HG03159 (cell line): ENCODE data around the gene SLC16A8.

Source experiments
- ATAC-seq: cut with Tn5 transposase; IDR thresholded peaks from one replicate; pipeline ENCODE4 v1.9.1; 2021; ENCODE audit warnings: mild to moderate bottlenecking, moderate library complexity; ENCODE audit not compliant: unreplicated experiment

SLC16A8 gene

DNA sequence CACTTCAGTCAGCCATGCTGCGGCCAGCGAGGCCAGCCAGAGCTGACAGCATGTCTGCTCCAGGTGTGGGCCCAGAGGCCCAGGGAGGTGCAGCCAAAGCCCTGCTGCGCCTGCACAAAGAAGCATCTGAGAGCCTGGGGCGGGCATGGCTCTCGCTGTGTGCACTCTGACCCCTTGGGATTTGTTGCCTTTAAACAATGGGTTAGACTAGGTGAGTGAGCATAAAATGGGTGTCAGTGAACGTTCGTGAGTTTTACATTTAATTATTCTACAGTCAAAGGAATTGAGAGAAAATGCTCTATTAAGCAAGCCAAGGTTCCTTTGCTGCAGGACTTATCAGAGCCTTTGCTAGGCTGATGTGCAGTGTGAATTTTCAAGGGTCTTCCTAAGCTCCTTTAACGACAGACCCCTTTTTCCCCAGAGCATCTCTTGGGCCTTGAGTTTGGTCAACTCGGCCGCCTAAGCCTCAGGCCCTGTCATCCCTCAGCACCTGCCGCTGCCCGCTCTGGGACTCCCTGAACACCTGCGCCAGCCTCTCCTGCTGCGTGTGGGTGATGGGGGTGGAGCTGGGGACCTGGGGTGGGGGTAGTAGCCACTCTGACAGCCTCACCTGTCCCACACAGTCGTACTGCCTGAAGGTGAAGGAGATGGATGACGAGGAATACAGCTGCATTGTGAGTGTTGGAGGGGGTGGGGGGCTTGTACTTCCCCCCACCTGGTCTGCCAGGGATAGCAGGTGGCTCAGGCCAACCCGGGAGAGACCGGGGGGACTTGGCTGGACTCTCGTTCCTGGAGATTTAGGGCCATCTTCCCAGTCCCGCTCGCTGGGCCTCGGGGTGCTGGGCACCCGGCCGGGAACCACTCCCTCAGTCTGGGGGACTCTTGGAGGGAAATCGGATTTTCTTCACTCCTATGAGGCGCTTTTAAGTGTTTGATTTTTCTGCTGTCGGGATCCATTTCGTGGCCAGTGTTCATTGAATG lies 10.5 kb downstream of the SLC16A8 start:
- no peak for ATAC-seq

- ATAC-seq = no peak
Measured at GRCh38 chr22:38072322-38073149, 11.4 kb downstream of the SLC16A8 start.

DNA sequence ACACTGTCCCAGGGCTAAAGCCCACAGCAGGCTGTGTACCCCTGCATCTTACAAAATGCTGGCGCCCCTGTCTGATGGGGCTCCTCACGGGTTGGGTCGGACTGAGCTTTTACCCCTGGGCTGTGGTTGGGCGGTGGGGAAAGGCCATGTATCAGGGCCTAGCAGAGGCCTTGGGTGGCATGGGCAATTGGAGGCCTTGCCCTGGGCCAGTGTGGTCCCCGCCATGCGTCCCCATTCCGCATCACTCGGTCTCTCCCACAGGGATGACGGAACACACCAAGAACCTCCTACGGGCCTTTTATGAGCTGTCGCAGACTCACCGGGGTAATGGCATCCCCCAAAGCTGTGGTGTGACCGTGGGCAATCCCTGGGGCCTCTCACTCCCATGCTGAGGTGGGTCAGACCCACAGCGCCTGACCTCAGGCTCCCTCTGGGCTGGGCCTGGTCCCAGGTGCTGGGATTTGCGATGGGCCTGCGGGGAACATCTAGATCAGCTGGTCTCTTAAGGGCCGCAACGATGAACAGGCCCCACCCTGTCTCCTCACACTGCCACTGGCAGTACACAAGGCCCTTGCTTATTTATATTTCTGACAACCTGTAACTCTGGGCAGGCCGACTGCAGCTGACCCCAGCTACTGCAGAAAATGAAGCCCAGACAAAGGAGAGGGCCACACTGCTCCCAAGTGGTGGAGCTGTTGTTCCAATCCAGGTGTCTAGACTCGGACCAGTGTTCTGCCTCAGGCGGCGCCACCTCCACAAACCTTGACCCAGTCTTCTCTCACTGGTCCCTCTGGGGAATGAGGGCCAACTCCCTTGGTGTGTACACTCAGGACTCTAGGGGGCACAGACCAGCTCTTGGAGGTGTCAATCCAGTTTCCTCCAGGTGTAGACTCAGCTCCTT lies 12.3 kb downstream of the SLC16A8 start:
- no peak for ATAC-seq

DNA sequence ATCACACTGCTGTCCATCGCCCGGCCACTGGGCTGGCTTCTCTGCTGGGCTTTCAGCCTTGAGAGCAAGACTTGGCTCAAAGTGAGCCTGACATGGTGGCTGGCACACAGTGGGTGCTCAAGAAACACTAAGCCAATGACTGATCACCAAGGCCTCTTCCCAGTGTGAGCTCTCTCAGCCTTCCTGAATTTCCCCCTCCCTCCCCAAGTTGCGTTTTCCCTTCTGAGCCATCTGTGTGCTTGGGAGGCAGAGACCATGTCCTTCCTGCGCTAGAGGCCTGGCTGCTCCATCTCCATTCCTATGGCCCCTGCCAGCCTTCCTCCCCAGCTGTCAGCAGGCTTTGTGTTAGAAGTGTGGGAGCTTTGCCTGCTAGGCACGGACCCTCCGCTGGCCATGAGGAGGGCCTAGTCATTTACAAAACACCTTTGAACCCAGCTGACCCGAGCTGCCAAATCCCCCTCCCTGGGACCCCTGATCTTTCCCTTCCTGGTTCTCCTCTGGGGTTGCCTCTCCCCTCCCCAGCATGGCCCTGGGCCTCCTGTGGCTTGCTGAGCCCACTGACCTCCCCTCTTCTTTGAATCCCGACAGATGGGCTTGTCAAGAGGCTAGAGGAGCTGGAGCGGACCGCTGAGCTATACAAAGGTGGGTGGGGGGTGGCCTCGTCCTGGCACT lies 13.6 kb downstream of the SLC16A8 start:
- no peak for ATAC-seq

- ATAC-seq = no peak
Measured at GRCh38 chr22:38069372-38070249, 14.4 kb downstream of the SLC16A8 start.

DNA sequence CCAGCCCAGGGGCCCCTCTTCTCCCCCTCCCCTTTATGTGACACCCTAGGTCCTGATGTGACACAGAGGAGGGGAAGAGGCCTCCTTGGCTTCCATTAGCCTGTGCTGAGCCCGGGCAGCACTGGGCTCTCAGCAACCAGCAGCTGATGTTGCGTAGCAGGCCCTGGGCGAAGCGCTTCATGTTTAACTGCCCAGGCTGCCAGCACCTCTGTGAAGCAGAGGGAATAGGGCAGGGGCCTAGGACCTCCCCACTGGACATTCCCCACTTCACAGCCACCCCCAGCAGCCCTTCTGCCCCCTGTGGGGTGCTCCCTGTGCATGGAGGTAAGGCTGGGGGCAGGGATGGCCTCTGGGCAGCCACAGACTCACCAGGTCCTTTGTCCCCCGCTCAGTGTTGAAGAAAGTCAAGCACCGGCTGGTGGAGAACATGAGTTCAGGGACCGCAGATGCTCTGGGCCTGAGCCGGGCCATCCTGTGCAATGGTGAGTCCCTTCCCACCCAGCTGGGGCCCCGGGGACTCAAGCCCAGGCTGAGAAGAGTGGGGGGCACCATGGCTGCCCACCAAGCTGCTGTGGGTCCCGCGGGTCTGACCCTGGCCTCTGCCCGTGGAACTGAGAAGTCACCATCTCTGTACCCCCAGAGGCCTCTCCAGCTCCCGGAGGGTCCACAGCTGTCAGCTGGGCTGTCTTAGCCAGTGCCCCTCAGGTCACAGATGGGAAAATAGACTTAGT lies 15.2 kb downstream of the SLC16A8 start:
- ATAC-seq = no peak

DNA sequence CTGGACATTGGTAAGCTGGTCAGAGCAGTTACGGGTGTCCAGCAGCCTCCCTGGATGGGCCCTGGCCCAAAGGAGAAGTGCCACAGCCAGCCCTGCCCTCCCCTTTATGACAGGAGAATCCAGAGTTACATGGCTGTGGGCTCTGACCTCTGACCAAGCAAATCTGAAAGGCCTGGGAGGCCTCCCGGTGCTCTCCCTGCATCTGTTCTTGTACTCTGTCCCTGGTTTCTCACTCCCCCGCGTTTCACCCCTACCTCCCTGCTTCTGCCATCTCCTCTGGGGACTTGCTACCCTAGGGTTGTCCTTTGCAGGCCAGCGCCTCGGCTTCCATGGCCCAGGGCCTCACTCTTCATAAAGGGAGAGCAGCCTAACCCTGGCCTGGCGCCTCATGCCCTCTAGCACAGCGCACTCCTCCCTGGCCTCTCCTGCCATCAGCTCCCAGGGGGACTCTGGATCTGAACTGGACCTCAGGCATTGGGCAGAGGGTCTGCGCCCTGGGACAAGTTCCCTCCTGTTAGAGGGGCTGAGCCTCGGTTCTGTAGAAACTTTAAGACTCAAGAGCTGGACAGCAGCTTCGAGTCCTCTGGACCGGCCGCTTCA lies 16.1 kb downstream of the SLC16A8 start:
- no peak for ATAC-seq

DNA sequence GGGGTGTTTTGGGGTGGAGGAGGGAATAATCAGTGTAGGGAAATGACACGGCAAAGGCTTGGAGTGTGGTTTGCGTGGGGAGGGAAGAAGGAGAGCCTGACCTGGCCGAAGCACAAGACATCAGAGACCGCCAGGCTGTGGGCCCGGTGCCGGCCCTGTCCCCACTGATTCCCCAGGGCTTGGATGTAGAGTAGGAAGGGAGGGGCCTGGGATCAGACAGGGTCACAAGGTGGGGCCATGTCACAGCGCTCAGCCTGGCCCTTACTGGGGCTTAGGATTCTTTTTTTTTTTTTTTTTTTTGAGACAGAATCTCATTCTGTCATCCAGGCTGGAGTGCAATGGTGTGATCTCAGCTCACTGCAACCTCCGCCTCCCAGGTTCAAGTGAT lies 17.0 kb downstream of the SLC16A8 start:
- no peak for ATAC-seq

- ATAC-seq = no peak
Measured at GRCh38 chr22:38066381-38067027, 17.5 kb downstream of the SLC16A8 start.

GRCh38 chr22:38065539-38065938 lies 18.4 kb downstream of the SLC16A8 start:
- ATAC-seq = no peak

DNA sequence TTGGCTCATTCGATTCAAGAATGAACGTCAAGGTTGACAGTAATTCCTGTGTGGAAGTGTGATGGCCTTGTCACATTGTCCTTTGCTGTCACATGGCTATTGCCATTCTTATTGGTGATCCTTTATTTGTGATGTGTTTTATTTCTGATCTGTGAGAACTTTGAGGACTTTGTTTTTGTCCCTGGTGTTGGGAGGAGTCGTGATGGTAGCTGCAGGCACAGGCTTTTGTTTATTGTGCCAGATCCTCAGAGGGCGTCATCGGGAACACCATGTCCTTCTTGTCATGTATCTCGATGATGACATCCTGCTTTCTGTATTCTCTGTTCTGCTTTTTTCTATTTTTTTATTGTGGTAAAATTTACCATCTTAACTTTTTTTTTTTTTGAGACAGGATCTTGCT lies 21.2 kb downstream of the SLC16A8 start:
- no peak for ATAC-seq

GRCh38 chr22:38056969-38057891 lies 26.8 kb downstream of the SLC16A8 start, which contains the start of gene PICK1:
Gene PICK1, plus strand, starts transcription at chr22:38057404. Its CDS starts 406 bp downstream, at chr22:38057810.
- peak; percentile 63 for ATAC-seq

DNA sequence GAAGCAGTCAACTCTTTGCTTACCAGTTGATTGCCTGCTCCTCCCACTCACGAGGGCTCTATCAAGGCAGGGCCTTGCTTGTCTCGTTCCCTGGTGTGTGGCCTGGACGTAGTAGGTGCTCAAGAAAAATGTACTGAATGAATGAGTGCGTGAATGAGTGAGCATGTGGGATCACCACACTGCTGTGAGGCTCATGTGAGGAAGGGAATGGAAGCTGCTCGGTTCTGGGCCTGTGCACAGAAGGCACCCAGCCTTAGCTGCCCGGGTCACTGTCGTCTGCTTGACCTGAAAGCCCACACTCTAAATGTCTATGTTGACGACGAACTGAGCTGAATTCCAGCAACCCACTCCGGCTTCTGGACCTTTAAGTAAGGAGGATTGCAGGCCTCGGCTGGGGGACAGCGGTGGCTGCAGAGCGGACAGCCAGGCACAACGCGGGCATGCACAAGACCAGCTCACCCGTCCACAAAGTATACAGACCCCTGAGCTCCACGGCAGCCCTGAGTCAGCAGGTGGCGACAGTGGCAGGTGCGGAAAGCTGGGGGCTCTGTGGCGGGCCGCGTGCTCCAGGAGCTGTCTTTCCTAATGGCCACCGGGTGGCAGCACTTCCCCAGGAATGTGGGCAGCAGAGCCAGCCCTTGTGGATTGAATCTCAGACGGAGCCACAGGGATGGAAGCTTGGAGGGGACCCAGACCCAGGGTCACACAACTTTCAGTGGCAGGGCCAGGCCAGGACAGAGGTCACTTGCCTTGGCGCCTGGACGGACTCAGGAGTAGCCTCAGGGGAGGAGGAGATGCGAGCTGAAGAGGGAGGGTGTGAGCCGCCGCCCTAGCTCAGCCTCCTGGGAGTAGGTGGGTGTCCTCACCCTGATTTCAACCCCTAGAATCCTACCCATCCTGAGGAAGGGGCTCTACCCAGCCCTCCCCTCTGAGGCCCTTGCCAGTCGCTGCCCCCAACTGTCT lies 31.8 kb downstream of the SLC16A8 start:
- ATAC-seq = no peak

DNA sequence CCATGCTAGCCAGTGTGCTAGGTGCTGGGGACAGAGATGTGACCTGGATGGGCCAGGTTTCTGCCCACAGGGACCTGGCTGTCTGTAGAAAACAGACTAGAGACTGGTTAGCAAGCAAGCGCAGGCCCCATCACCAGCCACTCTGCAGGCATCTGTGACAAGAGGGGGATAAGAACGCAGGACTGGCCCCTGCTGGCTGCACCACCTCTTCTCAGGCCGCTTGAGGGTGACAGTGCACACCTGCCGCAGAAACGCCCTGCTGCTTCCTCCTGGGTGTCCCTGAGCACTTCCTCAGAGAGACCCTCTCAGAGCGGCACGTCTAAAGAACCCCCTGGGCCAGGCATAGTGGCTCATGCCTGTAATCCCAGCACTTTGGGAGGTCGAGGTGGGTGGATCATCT lies 32.7 kb downstream of the SLC16A8 start:
- ATAC-seq = no peak

- ATAC-seq = no peak
Measured at GRCh38 chr22:38050720-38051119, 33.3 kb downstream of the SLC16A8 start.
